ENCODE results near the gene COPZ2.
"Not testable (repeated sequence)": the region's sequence is repeated elsewhere in the genome, so short reads cannot be mapped to it uniquely, and the experiment has no call there.

The COPZ2 gene

DNA sequence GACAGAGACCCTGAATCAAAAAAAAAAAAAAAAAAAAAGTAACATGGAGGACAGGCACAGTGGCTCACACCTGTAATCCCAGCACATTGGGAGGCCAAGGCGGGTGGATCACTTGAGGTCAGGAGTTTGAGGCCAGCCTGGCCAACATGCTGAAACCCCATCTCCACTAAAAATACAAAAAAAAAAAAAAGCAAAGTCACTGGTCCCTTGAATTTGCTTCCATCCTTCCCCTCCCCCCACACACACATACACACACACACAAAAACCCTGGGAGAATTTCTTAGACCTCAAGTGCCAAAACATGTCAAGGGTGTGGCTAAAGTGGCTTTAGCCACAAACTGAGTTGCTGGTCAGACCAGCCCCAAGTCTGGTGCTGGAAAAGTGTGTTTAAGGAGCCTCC, 49.2 kb downstream of the COPZ2 start:
- not testable (repeated sequence) for H3K9me3 ChIP-seq (ENCODE audit: control insufficient read depth, insufficient read depth, low read length); H3K4me3 ChIP-seq (ENCODE audit: low read depth, low read length); H3K36me3 ChIP-seq (ENCODE audit: control insufficient read depth, insufficient read depth, low read length); H3K27me3 ChIP-seq (ENCODE audit: control insufficient read depth, insufficient read depth, low read length); H3K9ac ChIP-seq (ENCODE audit: low read depth, low read length)
- peaks cover 21% of the 10 kb centered on the region for H3K4me1 ChIP-seq (ENCODE audit: control insufficient read depth, insufficient read depth, low read length)

DNA sequence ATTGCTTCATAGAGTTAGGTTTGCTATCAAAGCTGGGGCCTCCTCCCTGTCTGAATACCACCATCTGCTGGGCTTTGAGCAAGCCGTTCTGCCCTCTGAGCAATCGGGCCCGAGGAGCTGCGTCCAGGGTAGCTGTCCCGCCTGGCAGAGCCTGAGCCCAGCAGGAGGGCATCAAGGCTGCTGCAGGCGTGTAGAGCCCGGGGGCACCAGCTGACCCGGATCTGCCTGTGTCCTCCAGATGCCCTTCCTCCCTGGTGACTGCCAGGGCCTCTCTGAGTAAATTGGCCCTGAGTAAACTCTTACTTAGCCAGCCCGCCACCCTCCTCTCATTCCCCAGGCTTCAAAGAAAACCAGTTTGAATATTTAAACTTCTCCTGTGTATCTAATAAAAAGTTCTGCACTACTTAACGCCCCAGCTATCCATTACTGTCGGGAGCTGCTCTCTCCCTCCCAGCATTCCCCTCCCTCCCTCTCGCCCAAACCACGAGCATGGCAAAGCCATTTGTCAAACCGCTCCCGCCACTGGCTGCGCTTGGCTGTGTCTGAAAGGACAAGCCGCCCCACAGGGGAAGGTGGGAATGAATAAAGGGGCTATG, 50.3 kb downstream of the COPZ2 start:
- Histone ChIP-seq H3K27me3 (ENCODE audit: control insufficient read depth, insufficient read depth, low read length) (no peaks in the 10 kb centered on the region), H3K36me3 (ENCODE audit: control insufficient read depth, insufficient read depth, low read length) (peaks cover 11% of the 10 kb centered on the region), H3K4me1 (ENCODE audit: control insufficient read depth, insufficient read depth, low read length) (peaks cover 19% of the 10 kb centered on the region), H3K9ac (ENCODE audit: low read depth, low read length) (no peak overlapping the region), H3K4me3 (ENCODE audit: low read depth, low read length) (no peak overlapping the region), H3K9me3 (ENCODE audit: control insufficient read depth, insufficient read depth, low read length) (no peaks in the 10 kb centered on the region)

DNA sequence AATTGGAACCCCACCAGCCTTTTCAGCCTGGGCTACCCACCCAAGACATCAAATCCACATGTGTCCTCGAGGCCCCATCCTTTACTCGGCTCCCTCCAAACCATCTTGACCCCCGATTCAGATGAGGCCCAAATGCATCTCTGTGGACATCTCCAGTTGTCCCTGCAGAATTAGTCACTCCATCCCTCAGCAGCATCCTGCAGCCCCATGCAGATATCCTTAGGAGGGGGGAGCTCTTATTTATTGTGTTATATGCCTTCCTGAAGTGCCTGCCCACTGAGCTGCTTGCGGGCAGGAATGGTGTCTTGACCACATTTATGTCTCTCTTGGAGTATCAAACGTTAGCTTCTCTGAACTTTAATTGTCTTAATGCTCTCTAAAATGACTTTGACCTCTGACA, 51.1 kb downstream of the COPZ2 start:
- Histone ChIP-seq H3K9ac (ENCODE audit: low read depth, low read length) (no peak overlapping the region), H3K36me3 (ENCODE audit: control insufficient read depth, insufficient read depth, low read length) (peaks cover 11% of the 10 kb centered on the region), H3K4me3 (ENCODE audit: low read depth, low read length) (no peak overlapping the region), H3K27me3 (ENCODE audit: control insufficient read depth, insufficient read depth, low read length) (no peaks in the 10 kb centered on the region), H3K9me3 (ENCODE audit: control insufficient read depth, insufficient read depth, low read length) (no peaks in the 10 kb centered on the region), H3K4me1 (ENCODE audit: control insufficient read depth, insufficient read depth, low read length) (peaks cover 14% of the 10 kb centered on the region)

DNA sequence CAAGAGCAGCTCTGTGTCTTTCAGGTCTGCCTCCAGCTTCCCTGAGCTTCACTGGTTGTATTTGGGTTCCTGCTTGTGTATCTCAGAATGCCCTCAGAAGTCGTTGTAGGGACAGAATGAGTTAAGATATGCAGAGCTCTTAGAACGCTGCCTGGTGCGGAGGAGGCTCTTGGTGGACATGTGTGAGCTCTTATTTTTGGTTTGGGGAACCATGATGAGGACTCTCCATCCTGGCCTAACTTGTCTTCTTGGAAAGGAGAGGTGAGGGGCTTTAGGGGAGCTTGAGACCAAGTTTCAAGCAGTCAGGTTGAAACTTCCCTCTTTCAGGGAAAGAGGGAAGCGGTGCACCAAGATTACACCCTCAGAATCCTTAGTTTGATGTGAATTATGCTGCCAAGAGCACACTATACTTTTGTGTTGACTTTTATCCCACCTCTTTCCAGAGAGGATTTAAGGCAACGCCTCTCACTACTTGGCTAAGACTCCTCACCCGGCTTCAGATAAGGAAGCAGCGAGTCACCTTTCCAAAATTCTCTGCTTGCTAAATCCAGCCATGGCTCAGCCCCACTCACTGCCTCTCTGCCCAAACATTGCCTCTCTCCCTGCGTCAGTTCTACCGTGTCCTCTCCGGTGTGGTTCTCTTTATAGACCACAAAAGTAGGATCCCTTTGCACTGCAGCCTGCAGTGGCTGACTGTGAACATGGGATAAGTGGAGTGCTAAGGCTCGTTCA, 53.9 kb downstream of the COPZ2 start:
- peaks cover 7% of the 10 kb centered on the region for H3K4me1 ChIP-seq (ENCODE audit: control insufficient read depth, insufficient read depth, low read length)
- H3K27me3 ChIP-seq (ENCODE audit: control insufficient read depth, insufficient read depth, low read length) = no peaks in the 10 kb centered on the region
- H3K9me3 ChIP-seq (ENCODE audit: control insufficient read depth, insufficient read depth, low read length) = no peaks in the 10 kb centered on the region
- no peak overlapping the region for H3K9ac ChIP-seq (ENCODE audit: low read depth, low read length)
- H3K4me3 ChIP-seq (ENCODE audit: low read depth, low read length) = no peak overlapping the region
- H3K36me3 ChIP-seq (ENCODE audit: control insufficient read depth, insufficient read depth, low read length) = peaks cover 33% of the 10 kb centered on the region

DNA sequence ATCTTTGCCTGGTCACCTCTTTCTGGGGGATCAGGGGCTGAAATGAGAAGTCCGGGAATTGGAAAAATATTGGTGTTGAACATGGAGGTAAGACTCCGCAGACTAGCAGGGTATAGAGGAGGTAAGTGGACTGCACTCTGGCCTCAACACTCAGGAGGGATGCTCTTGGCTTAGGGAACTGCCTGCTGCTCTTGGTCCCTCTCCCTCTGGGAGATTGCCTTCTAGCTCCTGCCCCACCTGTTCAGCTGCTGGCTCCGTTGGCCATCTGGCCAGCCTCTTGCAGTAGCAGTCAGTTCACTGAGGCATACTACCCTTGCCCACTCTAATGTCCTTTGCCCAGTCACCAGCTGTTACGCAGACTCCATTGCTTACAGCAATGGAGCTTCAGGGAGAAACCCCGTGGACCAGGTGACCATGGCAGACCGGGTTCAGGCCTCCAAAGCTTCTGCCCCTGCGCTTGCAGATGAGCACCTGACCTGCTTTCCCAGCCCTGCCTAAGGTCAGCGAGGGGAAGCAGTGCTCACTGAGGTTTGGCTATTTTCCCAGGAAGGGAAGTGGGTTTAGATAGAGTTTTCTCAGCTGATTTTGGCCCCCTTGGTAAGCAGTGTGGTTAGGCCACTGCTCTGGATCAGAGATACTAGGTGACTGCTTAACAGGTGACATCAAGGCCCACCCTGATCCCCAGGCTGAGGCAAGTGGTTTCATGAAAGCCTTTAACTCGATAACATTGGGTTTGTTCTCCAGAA, 54.8 kb downstream of the COPZ2 start:
- H3K4me3 ChIP-seq (ENCODE audit: low read depth, low read length) = no peak overlapping the region
- H3K27me3 ChIP-seq (ENCODE audit: control insufficient read depth, insufficient read depth, low read length) = no peaks in the 10 kb centered on the region
- H3K4me1 ChIP-seq (ENCODE audit: control insufficient read depth, insufficient read depth, low read length) = peaks cover 7% of the 10 kb centered on the region
- no peaks in the 10 kb centered on the region for H3K9me3 ChIP-seq (ENCODE audit: control insufficient read depth, insufficient read depth, low read length)
- no peak overlapping the region for H3K9ac ChIP-seq (ENCODE audit: low read depth, low read length)
- H3K36me3 ChIP-seq (ENCODE audit: control insufficient read depth, insufficient read depth, low read length) = peaks cover 36% of the 10 kb centered on the region

DNA sequence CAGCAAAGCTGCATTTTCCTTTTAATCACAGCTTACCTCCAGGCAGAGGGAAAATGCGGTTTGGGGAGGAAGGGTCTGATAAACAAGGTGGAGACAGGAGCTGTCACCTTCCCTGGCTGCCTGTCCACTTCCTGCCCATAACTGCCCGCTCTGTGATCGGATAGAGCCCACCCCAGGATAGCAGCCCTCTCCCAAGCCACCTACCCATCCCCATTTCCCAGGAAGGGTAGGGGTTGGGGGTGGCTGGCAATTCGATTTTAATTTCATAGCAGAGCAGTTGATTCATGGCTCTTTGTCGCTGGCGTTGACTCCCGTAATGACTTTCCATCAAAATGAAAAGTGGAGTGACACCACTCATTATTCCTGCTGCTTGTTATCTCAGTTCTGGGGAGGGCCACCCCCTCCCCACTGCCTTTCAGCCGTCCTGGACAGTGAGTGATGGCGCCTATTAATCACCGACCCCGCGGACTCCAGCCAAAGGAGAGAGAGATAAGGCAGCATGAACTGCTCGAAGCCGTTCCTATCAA, 55.4 kb downstream of the COPZ2 start:
- Histone ChIP-seq H3K27me3 (ENCODE audit: control insufficient read depth, insufficient read depth, low read length) (no peaks in the 10 kb centered on the region), H3K4me3 (ENCODE audit: low read depth, low read length) (no peak overlapping the region), H3K9me3 (ENCODE audit: control insufficient read depth, insufficient read depth, low read length) (no peaks in the 10 kb centered on the region), H3K9ac (ENCODE audit: low read depth, low read length) (no peak overlapping the region), H3K36me3 (ENCODE audit: control insufficient read depth, insufficient read depth, low read length) (peaks cover 40% of the 10 kb centered on the region), H3K4me1 (ENCODE audit: control insufficient read depth, insufficient read depth, low read length) (peaks cover 2% of the 10 kb centered on the region)

DNA sequence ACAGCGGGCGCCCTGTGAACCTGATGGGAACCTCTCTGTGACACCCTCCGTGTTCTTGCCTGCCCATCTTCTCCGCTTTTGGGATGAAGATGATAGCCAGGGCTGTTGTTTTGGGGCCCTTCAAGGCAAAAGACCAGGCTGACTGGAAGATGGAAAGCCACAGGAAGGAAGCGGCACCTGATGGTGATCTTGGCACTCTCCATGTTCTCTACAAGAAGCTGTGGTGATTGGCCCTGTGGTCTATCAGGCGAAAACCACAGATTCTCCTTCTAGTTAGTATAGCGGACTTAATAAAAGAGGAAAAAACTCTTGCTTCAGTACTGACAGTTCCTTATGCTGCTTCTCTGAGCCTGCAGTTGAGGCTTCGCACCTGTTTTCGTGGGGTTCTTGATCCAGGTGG, 56.1 kb downstream of the COPZ2 start:
- no peaks in the 10 kb centered on the region for H3K9me3 ChIP-seq (ENCODE audit: control insufficient read depth, insufficient read depth, low read length)
- no peak overlapping the region for H3K9ac ChIP-seq (ENCODE audit: low read depth, low read length)
- no peaks in the 10 kb centered on the region for H3K27me3 ChIP-seq (ENCODE audit: control insufficient read depth, insufficient read depth, low read length)
- peaks cover 40% of the 10 kb centered on the region for H3K36me3 ChIP-seq (ENCODE audit: control insufficient read depth, insufficient read depth, low read length)
- no peaks in the 10 kb centered on the region for H3K4me1 ChIP-seq (ENCODE audit: control insufficient read depth, insufficient read depth, low read length)
- no peak overlapping the region for H3K4me3 ChIP-seq (ENCODE audit: low read depth, low read length)

DNA sequence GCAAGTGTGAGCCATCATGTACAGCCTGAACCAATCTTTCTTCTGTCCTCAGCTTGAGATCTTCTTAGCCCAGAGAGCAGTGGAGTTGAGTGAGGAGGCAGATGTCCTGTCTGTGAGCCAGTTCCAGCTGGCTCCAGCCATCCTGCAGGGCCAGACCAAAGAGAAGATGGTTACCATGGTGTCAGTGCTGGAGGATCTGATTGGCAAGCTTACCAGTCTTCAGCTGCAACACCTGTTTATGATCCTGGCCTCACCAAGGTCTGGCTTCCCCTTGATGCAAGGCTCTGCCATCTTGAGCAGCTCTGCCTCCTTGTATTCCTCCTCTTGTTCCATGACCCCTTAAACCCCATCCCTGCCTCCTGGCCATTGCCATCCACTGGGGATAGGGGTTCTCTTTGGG, 57.1 kb downstream of the COPZ2 start:
- no peak overlapping the region for H3K9ac ChIP-seq (ENCODE audit: low read depth, low read length)
- H3K36me3 ChIP-seq (ENCODE audit: control insufficient read depth, insufficient read depth, low read length) = peaks cover 46% of the 10 kb centered on the region

DNA sequence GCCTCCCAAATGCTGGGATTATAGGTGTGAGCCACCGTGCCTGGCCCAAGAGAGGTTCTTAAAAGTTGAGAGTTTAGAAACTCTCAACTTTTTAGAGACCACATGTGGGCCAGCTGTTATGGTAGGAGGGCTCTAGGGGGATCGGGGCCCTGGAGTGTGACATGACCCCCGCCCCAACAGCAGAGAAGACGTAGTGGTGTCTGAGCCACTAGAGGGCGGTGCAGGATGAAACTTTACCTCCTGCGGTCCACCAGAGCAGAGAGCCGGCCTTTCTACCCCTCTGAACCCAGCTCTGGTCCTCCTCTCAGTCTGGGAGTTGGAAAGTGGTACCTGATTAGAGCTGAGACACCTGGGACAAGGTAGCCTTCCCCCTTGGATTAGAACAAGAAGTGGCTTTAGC, 59.3 kb downstream of the COPZ2 start:
- no peak overlapping the region for H3K9ac ChIP-seq (ENCODE audit: low read depth, low read length)
- H3K36me3 ChIP-seq (ENCODE audit: control insufficient read depth, insufficient read depth, low read length) = peaks cover 60% of the 10 kb centered on the region
- no peaks in the 10 kb centered on the region for H3K9me3 ChIP-seq (ENCODE audit: control insufficient read depth, insufficient read depth, low read length)
- H3K27me3 ChIP-seq (ENCODE audit: control insufficient read depth, insufficient read depth, low read length) = no peaks in the 10 kb centered on the region
- H3K4me3 ChIP-seq (ENCODE audit: low read depth, low read length) = no peak overlapping the region
- H3K4me1 ChIP-seq (ENCODE audit: control insufficient read depth, insufficient read depth, low read length) = no peaks in the 10 kb centered on the region

More for the DNA sequence above, 57.1 kb downstream of the COPZ2 start:
- no peaks in the 10 kb centered on the region for H3K9me3 ChIP-seq (ENCODE audit: control insufficient read depth, insufficient read depth, low read length)
- H3K4me3 ChIP-seq (ENCODE audit: low read depth, low read length) = no peak overlapping the region
- no peaks in the 10 kb centered on the region for H3K27me3 ChIP-seq (ENCODE audit: control insufficient read depth, insufficient read depth, low read length)
- no peaks in the 10 kb centered on the region for H3K4me1 ChIP-seq (ENCODE audit: control insufficient read depth, insufficient read depth, low read length)
